ENCODE results near the gene ZNF710. TPM values are rescaled to one million over a fixed set of nuclear protein-coding genes. Genes with fewer than 3 reads are reported as not detected.
A peak's percentile ranks its signal among the peaks of the same experiment; 100 is the strongest.

ZNF710 gene
- total RNA-seq, 1 donor from 2014 or later, result 7.8 TPM

DNA sequence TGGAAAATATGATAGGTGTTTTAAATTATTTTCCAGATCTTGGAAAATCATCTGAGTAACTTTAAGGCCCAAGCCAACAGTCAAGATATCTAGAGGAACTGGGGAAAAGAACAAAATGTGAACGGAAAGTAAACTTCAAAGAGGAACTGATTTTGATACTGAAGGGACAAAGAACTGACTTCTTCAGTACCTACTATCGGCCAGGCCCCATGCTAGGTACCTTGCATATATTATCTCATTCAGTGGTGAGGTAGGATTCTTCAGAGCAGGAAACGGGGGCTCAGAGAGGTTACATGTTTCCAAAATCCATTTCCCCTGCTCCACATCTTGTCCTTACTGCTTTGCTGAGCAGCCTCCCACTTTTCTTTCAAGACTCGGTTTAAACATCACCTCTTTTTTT, 9.8 kb upstream of the ZNF710 start:
- no peak for DNase-seq (ENCODE audit: low read depth)

DNA sequence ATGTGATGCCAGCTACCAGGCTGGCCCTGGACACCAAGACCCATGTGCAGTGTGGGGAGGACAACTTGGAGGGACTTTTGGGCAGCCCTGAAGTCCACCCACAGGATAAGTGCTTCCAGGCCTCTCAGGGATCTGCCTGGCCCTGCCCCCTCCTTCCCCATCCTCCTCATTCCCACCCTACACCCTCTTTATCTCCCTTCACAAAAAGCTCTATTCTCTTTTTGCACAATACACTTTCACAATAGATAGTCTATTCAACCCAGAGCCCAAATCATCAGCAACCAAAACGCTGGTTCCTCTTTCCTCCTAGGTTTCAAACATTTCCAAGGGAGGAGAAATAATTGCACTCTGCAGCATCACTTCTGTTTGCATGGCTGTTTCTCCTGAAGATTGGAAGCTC, 7.8 kb upstream of the ZNF710 start:
- DNase-seq (ENCODE audit: low read depth), result no peak

DNA sequence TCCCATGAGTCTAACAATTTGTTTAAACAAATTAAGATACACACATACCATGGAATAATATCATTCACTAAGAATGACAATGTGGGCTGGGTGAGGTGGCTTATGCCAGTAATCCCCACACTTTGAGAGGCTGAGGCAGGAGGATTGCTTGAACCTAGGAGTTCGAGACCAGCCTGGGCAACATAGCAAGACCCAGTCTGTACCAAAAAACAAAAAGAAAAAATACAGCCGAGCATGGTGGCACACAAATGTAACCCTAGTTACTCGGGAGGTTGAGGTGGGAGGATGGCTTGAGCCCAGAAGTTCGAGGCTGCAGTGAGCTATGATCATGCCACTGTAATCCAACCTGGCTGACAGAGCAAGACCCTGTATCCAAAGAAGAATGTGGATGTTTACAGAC, 4.0 kb upstream of the ZNF710 start:
- no peak for DNase-seq (ENCODE audit: low read depth)

DNA sequence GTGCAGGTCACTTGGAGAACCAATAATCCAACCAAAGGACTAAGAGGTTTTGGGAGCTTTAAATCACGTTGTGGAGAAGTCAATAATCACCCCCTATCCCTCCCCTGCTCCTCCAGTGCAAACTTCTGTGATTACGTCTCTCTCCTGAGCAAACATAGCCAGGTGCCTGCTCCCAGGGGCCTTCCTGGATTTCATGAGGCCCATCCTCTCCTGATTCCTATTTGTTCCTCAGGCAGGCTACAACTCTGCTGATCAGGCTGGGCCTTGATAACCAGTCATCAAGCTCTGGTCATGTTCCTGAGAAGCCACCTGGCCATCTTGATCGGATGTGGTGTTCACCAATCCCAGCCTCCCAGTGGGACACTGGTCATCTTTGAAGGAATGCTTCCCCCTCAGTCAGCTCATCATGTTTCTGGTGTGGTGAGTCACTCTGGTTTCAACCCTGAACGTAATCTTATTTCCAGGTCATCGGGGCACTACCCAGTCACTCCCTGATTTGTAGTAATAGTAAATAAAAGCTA, 2.9 kb upstream of the ZNF710 start:
- peak; percentile 57 for DNase-seq (ENCODE audit: low read depth)

DNA sequence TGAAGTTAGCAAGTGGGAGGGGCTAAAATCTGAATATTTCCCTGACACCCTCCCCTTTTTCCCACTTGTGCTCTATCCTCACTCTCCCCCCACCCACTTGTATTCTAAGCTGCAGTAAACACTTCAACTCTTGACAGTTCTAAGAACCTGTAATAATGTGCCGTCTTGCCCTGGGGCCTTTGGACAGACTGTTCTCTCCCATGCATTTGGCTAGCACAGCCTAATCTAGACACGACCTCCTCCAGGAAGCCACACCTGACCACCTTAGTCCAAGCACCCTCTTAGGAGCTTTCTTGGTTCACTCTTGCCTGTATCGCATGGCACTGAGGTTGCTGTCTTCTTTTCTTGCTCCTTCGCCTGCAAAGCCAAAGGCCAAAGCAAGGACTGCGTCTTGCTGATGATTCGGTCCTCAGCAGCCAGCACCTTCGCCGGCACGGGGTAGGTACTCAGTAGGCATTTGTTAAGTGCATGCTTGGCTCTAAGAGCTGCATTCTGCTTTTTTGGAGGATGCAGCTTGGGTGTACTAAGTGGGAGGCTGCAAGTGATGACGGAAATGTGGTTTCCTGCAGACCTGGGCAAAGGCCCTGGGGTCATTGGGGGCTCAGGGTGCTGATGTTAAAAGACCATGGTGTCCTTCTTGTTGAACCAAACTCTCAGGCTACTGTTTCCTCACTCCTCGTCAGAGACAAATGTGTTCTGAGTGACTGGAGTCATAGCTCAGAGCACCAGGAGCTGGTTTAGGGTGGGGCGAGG, 2.0 kb upstream of the ZNF710 start:
- DNase-seq (ENCODE audit: low read depth), result no peak

DNA sequence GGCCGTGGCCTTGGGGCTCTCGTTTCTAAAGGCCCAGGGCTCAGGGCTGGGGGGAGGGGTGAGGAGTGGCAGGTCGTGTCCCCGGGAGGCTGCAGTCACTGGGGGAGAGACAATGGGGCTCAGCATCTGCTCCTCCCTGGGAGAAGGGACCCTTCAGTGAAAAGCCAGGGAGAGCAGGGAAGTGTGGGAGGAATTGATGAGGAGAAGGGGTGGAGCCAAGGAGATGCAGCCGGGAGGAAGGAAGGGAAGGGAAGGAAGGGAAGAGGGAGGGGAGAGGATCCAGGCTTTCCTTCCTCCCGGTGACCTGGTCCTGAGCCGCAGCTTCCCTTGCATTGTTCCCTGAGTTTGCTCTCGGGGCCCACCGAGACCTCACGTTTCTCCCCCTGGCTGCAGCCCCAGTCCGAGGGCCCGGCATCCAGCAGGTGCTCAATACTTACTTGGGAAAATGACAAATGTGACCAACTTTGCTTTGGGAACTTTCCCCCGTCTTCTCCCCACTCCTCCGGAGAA, 1.4 kb upstream of the ZNF710 start:
- peak; percentile 15 for DNase-seq (ENCODE audit: low read depth)

DNA sequence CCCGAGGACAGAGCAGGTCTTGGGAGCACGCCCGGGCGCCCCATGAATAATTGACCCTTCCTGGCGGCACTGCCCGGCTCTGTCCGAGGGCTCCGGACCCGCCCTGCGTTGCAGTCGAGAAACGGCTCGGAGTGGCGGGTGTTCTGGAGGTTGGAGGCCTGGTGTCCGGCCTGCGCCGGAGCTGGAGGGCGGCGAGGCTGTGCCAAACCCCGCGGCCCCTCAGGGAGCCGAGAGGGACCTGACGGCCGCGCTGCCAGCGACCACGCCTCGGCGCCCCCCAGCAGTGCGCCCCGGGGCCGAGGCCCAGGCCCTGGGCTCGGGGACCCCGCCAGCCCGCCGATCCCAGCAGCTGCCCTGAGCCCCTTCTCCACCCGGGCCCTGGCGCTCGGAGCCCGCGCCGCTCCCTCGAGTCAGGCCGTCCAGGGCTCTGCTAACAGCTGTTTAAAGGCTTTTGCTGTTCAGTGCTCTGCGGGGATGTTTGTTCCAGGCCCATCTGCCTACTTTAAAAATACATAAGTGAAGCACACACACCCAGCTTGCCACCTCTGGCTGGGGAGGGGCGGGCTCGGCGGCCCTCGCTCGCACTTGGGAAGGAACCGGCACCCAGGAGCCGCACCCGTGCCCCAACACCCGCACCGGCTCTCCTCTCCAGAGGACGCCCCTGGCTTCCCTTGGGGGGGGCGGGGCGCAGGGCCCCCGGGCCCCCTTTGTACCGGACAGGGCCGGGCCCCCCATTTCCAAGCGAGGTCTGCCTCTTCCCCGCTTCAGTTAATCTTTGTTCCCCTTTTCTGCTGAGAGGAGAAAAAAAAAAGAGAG, 730 bp upstream of the ZNF710 start:
- no peak for DNase-seq (ENCODE audit: low read depth)

DNA sequence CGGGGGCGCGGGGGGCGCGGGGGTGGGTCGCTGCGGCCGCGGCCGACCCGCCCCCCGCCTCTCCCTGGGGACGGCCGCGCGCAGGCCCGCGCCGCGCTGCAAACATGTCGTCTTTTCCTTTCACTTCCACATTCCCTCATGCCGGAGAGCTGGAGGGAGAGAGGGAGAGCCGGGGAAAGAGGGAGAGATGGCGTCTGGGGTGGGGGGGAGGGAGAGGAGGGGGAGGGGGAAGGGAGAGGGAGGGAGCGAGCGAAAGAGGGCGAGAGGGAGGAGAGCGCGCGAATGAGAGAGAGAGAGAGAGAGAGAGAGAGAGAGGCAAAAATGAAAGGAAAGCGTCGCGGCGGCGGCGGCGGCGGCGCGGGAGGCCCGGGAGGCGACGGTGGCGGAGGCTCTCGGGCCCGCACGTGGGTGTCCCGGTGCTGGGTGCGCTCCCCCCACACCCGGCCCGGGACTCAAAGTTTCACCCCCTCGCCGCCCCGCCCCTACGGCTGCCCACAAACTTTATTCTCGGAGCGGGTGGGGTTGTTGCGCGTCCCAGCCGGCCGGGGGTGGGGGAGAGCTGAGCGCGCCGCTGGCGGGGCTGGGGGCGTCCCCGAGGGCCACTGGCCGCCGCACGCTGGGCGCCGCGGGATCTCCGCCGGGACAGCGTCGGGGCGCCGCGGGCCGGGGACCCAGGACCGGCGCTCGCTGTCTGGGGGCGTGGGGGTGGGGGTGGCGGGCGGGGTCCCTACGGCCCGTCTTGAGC, 731 bp downstream of the ZNF710 start:
- DNase-seq (ENCODE audit: low read depth), result no peak

DNA sequence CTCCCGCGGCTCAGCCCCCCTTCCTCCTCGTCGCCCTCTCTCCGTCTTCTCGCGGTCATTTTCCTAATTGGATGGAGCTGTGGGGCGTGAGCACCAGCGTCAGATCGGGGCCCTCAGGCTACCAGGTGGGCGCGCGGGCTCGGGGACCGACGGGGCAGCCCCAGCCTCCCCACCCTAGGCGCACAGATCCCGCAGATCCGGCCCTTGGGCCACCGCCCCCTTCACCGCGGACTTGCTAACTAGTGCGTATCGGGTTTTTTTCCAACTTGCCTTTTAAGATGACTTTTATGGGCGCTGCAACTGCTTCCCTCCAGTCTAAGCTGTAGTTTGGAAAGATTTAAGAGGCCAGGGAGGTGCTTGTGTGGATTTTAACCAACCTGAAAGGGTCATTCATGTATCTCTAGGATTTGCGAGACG, 1.3 kb downstream of the ZNF710 start:
- DNase-seq (ENCODE audit: low read depth), result peak; percentile 34

DNA sequence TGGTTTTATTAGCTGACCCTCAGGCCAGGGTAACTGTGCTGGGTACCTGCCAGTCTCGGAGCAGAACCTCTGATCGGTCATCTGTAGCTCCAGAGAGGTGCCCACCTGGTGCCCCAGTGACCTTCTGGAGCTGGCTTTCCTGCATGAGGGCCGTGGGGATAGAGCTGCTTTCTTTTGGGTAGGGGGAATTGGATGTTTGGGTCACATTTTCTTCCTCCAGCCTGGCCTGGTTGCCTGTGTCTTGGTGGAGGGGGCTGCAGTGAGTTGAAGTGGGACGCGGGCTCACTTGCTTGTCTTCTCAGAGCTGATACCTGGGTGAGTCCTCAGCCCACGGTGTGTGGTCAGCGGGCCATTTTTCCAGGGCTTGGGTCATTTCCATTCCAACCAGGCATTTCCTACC, 2.6 kb downstream of the ZNF710 start:
- DNase-seq (ENCODE audit: low read depth), result no peak

DNA sequence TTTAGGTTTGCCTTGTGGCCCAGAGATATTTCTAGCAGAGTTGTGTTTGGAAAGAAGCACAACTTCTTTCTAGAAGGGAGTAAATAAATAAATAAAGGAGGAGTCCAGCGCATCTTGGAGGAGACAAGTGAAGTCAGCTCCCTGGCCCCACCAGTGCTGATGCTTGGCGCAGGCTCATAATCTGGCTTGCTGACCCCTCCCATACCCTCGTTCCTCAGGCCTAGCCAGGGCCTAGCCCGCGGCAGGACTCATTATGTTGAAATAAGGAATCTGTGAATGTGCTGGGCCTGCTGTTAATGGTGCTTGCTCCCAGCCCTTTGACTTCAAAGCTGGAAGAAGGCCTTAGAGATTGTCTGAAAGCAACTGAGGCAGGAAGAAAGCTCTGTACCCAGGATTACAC, 3.1 kb downstream of the ZNF710 start:
- DNase-seq (ENCODE audit: low read depth), result no peak

DNA sequence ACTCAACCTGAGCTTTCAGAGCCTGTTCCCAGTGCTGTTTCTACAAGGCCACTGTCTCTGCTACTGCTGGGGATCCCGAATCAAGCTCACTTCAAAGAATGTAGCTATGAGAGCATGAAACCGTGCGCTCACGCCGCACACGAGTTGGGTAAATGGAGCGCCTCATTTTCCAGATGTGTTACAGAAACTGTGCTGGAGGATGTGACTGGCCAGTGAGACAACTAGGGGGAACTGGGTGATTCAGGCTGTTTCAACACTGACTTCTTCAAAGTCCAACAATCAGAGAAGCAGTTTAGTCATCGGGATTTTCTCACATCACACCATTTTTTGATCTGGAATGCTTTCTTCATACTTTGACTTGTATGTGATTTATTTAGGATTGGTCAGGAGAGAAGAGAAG, 3.5 kb downstream of the ZNF710 start:
- DNase-seq (ENCODE audit: low read depth), result peak; percentile 89

DNA sequence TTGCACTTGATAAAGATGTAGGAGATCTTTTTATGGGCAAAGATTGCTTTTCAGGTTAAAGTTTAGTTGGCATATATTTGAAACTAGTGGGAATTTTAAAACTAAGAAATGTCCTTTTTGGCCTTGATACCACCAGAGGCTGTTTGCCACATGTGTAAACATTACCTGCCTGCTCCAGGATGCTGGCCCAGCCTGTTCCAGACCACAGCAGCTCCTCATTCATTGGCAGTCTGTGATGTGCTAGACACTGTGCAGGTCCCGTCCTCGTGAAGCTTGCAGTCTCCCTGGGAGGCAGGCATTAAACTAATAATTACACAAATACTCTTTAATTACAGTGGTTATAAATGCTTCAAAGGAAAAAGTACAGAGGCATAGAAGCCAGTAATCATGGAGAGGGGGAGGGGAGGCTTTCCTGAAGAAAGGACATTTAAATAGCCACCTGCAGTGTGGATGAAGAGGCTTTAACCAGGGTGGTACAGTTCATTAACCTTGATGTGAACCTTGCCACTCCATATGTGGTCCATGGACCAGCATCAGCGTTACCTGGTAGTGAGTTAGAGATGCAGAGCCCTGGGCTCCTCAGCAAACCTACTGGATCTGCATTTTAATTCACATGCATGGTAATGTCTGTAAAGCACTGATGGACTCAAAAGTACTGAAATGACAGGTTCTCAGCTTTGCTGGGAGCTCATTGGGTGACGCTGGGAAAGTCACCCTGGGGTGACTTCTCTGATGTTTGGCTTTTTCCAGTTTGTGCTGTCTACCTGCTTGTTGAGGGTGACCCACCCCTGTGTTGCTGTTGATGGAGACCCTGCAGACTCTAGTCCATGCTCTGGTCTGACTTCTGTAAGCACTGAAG, 5.3 kb downstream of the ZNF710 start:
- DNase-seq (ENCODE audit: low read depth), result no peak

DNA sequence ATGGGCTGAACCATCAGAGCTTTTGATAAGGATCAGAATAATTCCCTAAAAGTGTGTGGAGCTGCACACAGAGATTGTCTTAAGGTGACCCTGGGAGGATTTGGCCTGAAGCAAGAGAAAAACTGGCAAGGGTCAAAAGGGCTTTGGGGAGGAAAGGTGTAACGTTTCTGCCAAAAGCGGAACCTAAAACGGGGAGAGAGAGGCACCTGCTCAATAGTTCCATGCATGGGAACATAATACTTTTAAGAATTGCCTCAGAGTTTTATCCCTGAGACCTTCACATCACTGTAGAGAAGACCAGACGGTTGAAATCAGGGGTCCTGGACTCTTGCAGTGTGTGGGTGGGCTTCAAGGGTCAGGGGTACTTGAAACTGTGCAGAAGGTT, 5.9 kb downstream of the ZNF710 start:
- DNase-seq (ENCODE audit: low read depth), result no peak

DNA sequence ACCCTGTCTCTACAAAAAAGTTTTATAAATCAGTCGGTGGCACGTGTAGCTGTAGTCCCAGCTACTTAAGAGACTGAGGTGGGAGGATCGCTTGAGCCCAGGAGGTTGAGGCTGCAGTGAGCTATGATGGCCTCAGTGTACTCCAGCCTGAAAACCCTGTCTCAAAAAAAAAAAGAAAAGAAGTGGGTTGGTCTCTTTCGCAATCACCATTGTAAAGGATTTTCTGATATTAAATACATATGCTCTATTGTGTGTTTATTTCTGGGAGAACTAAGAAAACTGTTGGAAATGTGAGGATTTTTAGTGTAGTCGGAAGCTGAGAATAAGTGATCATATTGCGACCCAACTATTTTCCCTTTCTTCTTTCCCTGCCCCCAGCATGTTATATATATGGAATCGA, 7.5 kb downstream of the ZNF710 start:
- DNase-seq (ENCODE audit: low read depth), result no peak

DNA sequence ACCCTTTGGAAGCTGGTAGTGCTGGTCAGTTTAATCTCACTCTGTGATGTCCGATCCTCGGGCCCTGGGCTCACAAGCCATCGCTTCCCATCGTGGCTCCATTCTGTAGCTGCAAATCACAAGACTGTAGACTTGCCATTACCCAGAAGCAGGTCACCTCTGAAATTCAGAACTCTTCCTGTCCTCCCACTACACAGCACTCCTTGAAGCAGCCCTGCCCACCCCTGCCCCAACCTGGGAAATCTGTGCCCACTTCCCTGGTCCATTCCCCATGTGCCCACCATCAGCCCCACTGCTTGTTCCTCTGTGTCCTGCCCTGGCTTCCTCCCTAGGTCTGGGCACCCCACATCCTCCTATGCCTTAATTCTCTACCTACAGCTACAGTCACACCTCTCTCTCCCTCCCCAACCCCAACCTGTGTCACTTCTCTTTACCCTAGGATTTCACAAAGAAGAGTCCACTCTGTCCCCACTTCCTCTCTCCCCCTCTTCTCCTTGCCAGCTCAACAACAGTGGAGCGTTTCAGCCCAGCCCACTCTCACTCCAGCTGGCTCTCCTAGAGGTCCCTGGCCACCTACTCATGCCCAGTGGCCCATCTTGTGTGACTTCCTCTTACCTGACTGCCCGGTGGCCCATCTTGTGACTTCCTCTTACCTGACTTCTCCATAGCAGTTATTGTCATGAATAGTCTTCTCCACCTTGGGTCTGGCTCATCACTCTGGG, 8.3 kb downstream of the ZNF710 start:
- DNase-seq (ENCODE audit: low read depth), result no peak

DNA sequence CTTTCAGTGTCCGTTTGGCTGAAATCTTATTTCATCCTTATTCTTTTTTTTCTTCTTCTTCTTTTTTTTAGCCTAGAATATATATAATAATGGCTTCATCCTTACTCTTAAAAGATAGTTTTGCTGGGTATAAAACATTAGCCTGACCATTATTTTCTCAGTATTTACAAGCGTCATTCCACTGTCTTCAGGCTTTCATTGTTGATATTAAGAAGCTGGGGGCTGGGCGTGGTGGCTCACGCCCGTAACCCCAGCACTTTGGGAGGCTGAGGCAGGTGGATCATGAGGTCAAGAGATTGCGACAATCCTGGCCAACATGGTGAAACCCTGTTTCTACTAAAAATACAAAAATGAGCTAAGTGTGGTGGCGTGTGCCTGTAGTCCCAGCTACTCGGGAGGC, 10.6 kb downstream of the ZNF710 start:
- no peak for DNase-seq (ENCODE audit: low read depth)

DNA sequence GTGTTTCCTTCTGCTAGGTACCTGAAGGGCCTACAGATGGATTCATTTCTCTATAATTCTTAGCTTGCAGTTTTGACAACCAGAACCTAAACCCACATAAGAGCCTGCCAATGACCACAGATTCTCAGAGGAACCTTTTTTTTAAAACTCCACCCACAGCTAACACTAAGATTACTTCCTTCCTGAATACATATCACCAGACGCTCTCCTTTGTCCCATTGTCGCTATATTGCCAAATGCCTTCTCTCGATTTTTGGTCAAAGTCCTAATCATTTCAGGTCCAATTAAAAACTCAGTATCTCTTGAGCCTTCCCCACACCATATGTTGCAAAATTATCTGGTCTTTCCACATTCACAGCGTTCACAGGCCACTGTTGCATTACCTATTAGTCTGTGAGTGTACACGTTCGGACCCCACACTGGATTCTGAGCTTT, 12.4 kb downstream of the ZNF710 start:
- no peak for DNase-seq (ENCODE audit: low read depth)

DNA sequence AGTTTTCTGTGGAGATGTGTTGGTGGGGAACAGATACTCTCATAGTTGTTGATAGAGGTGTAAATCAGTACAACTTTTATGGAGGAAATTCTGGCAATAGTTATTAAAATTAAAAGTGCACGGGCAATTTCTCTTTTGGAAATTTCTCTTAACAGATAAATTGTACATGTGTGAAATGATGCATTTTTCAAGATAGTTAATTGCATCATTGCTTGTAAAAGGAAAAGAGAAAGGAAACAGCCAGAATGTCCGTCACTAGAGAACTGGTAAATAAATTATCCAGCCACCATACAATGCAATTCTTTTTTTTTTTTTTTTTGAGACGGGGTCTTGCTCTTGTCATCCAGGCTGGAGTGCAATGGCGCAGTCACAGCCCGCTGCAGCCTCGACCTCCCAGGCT, 14.2 kb downstream of the ZNF710 start:
- no peak for DNase-seq (ENCODE audit: low read depth)

DNA sequence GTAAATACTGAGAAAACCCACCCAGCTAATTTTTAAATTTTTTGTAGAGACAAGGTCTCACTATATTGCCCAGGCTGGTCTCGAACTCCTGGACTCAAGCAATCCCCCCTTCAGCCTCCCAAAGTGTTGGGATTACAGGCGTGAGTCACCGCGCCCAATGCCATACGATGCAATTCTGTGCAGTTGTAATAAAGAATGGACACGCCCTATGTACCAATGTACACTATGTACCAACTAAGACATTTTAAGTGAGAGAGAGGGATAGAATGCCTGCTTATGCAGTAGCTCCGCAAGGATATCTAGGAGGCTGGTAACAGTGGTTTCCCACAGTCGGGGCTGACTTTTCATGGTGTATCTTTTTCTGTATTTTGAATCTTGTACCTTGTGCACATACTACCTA, 14.6 kb downstream of the ZNF710 start:
- no peak for DNase-seq (ENCODE audit: low read depth)

DNA sequence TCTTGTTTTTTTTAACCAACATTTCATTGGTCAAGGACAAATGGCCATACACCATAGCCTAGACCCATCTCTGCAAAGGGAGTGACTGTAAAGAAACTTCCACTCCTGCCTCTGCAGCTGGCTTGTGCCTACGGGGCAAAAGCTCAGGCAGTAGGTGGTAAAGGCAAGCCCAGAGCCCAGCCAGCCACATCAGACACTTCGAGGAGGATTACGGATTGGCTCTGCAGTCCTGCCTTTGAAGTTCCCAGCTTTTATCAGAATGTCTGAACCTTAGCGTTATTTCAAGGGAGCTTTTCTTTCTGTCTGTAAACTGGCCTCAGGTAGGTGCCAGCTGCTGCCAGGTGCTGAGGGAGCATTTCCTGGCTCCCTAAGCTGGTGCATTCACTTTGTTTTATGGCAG, 15.6 kb downstream of the ZNF710 start:
- DNase-seq (ENCODE audit: low read depth), result no peak

Data from renal cortical epithelial cell (primary cell).